Activated naive CD4-positive, alpha-beta T cell treated with anti-CD3 and anti-CD28 coated beads, Interleukin-2, amount 10 ng/mL, durations not matched to agents 7 days and 5 days (primary cell): ENCODE data around the gene KNDC1.

Source experiments
- CTCF ChIA-PET: fragments of 350-600 bp; sonication (Branson Sonifier 250); formaldehyde crosslinking; loops from one replicate; lab custom pipeline; 2021; ENCODE audit warnings: antibody characterized with exemption; lab: Charles Lee
- DNase-seq: peaks from one replicate; pipeline ENCODE4 v3.0.0-alpha.2; 2020
- H3K27ac Mint-ChIP-seq: one replicate; pipeline ENCODE4 v1.8.0; 2021; ENCODE audit warnings: mild to moderate bottlenecking, moderate library complexity, mixed read lengths
- H3K27me3 Mint-ChIP-seq: one replicate; pipeline ENCODE4 v1.8.0; 2021; ENCODE audit warnings: mild to moderate bottlenecking, mixed read lengths
- H3K36me3 Mint-ChIP-seq: one replicate; pipeline ENCODE4 v1.8.0; 2021; ENCODE audit warnings: mixed read lengths
- H3K4me1 Mint-ChIP-seq: one replicate; pipeline ENCODE4 v1.8.0; 2021; ENCODE audit warnings: mixed read lengths
- H3K4me3 Mint-ChIP-seq: one replicate; pipeline ENCODE4 v1.8.0; 2021; ENCODE audit warnings: mild to moderate bottlenecking, moderate library complexity, mixed read lengths
- H3K9me3 Mint-ChIP-seq: one replicate; pipeline ENCODE4 v1.8.0; 2021; ENCODE audit warnings: mixed read lengths

KNDC1 gene

DNA sequence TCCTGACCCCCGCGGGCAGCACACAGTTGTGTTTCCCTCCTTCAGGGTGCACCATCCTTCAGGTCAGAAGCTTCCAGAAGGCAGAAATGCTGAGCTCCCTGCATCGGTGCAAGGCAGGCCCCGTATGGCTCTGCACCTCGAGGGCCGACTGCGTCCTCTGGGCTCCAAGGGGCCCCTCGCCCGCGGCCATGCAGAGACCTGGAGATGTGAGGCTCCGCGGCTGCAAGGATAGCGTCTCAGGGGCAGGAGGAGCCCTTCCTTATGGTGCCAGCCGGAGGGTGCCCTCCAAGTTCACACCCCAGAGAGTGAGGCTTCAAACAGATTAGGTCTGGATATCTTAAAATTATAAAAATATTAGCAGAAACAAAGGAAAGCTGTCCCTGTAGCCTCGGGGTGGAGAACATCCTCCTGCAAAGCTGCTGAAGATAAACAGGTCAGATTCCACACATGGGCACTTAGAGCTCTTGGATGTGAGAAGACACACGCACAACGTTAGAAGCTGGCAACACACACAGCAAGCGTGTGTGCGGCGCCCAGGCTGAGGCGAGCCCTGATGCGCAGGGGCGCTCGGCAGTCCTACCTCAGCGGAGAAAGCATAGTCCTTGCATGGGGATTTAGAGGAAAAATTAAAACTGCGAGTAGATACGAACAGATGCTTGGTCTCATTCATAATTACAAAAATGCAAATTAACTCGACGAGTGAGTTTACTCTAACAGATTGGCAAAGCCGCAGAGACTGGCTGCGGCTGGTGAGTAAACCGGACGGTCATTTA is 20.4 kb downstream of the KNDC1 start:
- Mint-ChIP-seq H3K36me3 (peaks cover 2% of the 10 kb centered on the region), H3K9me3 (peaks cover 32% of the 10 kb centered on the region), H3K4me1 (no peaks in the 10 kb centered on the region), H3K4me3 (no peak overlapping the region), H3K27ac (no peak overlapping the region), H3K27me3 (no peaks in the 10 kb centered on the region)
- DNase-seq: no peak
- CTCF ChIA-PET: no interaction called here

GRCh38 chr10:133180965-133181639 is 21.1 kb downstream of the KNDC1 start:
- Mint-ChIP-seq H3K27me3 (no peaks in the 10 kb centered on the region), H3K9me3 (peaks cover 30% of the 10 kb centered on the region), H3K4me1 (no peaks in the 10 kb centered on the region), H3K36me3 (peaks cover 2% of the 10 kb centered on the region), H3K27ac (no peak overlapping the region), H3K4me3 (no peak overlapping the region)
- DNase-seq: no peak
- CTCF ChIA-PET: no interaction called here

DNA sequence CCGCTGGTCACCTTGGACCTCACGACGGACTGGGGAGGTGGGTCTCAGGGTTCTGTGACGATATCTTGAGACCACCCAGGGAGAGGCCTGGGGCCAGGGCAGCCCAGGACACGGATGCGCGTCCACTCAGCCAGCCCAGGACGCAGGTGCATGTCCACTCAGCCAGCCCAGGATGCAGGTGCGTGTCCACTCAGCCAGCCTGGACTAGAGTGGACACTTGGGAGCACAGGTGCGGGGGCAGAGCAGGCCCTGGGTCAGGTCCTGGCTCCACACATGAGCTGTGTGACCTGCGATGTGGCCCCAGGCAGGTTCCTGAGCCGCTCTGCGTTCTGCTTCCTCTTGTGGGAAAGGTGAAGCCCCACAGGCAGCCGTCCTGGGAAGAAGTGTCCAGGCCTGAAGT is 22.2 kb downstream of the KNDC1 start:
- Mint-ChIP-seq H3K9me3 (peaks cover 22% of the 10 kb centered on the region), H3K36me3 (peaks cover 2% of the 10 kb centered on the region), H3K27me3 (no peaks in the 10 kb centered on the region), H3K4me3 (no peak overlapping the region), H3K27ac (no peak overlapping the region), H3K4me1 (no peaks in the 10 kb centered on the region)
- CTCF ChIA-PET: no interaction called here
- no peak for DNase-seq

DNA sequence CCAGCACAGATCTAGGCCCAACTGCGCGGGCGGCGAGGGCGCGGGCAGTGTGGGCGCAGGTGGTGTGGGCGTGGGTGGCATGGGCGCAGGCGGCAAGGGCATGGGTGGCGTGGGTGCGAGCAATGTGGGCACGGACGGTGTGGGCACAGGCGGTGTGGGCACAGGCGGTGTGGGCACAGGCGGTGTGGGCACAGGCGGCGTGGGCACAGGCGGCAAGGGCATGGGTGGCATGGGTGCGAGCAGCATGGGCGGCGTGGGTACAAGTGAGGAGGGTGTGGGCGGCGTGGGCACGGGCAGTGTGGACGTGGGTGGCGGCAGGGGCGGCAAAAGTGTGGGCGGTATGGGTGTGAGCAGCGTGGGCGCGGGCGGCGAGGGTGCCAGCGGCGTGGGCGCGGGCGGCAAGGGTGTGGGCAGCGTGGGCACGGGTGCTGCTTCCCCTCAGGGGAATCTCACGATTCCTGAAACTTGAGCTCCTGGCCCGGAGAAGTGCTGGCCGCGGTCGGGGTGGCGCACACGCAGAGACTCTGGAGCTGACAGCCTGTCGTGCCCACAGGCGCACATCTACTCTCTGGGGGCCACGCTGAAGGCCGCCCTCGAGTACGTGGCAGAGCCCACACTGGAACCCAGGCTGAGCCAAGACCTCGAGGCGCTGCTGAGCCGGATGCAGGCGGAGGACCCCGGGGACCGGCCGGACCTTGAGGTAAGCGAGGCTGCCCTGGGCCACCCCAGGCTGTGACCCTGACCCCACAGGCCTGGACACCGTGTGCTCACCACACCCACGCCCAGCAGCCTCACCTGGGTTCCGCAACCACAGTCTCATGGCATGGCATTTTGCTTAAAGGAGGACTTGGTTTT is 23.0 kb downstream of the KNDC1 start:
- no peak overlapping the region for H3K4me3 Mint-ChIP-seq
- H3K27ac Mint-ChIP-seq: no peak overlapping the region
- H3K27me3 Mint-ChIP-seq: no peaks in the 10 kb centered on the region
- peaks cover 13% of the 10 kb centered on the region for H3K9me3 Mint-ChIP-seq
- no peaks in the 10 kb centered on the region for H3K36me3 Mint-ChIP-seq
- CTCF ChIA-PET: no interaction called here
- DNase-seq: no peak
- no peaks in the 10 kb centered on the region for H3K4me1 Mint-ChIP-seq

DNA sequence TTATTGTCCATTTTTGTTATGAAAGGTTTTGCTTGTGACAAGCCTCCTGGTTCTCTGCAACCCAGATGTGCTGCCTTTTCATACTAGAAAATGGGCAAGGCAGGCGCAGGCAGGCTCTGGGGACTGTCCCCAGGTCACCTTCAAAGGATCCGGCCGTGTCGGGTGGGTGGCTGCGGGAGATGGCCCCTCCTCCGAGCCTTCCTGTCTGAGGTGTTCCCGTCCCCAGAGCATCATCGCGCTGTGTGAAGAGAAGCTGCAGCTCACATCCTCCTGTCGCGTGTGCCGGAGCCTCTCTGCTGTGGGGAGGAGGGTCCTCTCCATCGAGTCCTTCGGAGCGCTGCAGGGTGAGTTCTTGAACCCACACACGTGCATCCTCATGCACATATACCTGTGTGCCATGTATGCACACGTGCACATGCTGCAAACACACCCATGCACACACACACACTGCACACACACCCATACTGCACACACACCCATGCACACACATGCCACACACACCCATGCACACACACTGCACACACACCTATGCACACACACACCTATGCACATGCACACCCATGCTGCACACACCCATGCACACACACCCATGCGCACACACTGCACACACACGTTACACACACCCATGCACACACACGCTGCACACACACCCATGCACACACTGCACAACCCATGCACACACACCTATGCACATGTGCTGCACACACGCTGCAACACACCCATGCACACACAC is 23.8 kb downstream of the KNDC1 start:
- Mint-ChIP-seq H3K36me3 (no peaks in the 10 kb centered on the region), H3K4me3 (no peak overlapping the region), H3K4me1 (no peaks in the 10 kb centered on the region), H3K27ac (no peak overlapping the region), H3K9me3 (peaks cover 11% of the 10 kb centered on the region), H3K27me3 (no peaks in the 10 kb centered on the region)
- DNase-seq: no peak
- CTCF ChIA-PET: no interaction called here

GRCh38 chr10:133184591-133185244 is 24.7 kb downstream of the KNDC1 start:
- H3K4me3 Mint-ChIP-seq: no peak overlapping the region
- H3K4me1 Mint-ChIP-seq: no peaks in the 10 kb centered on the region
- CTCF ChIA-PET: no interaction called here
- no peaks in the 10 kb centered on the region for H3K36me3 Mint-ChIP-seq
- no peaks in the 10 kb centered on the region for H3K27me3 Mint-ChIP-seq
- DNase-seq: no peak
- no peak overlapping the region for H3K27ac Mint-ChIP-seq
- peaks cover 8% of the 10 kb centered on the region for H3K9me3 Mint-ChIP-seq

- Mint-ChIP-seq H3K4me3 (no peak overlapping the region), H3K4me1 (no peaks in the 10 kb centered on the region), H3K27me3 (no peaks in the 10 kb centered on the region), H3K27ac (no peak overlapping the region), H3K36me3 (no peaks in the 10 kb centered on the region), H3K9me3 (peaks cover 8% of the 10 kb centered on the region)
- CTCF ChIA-PET: no interaction called here
- no peak for DNase-seq
Measured at GRCh38 chr10:133185421-133185820, 25.4 kb downstream of the KNDC1 start.

GRCh38 chr10:133185916-133186315 is 25.9 kb downstream of the KNDC1 start:
- H3K27me3 Mint-ChIP-seq: no peaks in the 10 kb centered on the region
- CTCF ChIA-PET: no interaction called here
- no peaks in the 10 kb centered on the region for H3K36me3 Mint-ChIP-seq
- H3K9me3 Mint-ChIP-seq: peaks cover 8% of the 10 kb centered on the region
- no peak overlapping the region for H3K4me3 Mint-ChIP-seq
- no peak for DNase-seq
- H3K4me1 Mint-ChIP-seq: no peaks in the 10 kb centered on the region
- no peak overlapping the region for H3K27ac Mint-ChIP-seq

- no peak overlapping the region for H3K27ac Mint-ChIP-seq
- H3K36me3 Mint-ChIP-seq: no peaks in the 10 kb centered on the region
- no peak for DNase-seq
- H3K9me3 Mint-ChIP-seq: peaks cover 8% of the 10 kb centered on the region
- H3K4me3 Mint-ChIP-seq: no peak overlapping the region
- H3K27me3 Mint-ChIP-seq: no peaks in the 10 kb centered on the region
- CTCF ChIA-PET: no interaction called here
- no peaks in the 10 kb centered on the region for H3K4me1 Mint-ChIP-seq
Measured at GRCh38 chr10:133186416-133187090, 26.5 kb downstream of the KNDC1 start.

DNA sequence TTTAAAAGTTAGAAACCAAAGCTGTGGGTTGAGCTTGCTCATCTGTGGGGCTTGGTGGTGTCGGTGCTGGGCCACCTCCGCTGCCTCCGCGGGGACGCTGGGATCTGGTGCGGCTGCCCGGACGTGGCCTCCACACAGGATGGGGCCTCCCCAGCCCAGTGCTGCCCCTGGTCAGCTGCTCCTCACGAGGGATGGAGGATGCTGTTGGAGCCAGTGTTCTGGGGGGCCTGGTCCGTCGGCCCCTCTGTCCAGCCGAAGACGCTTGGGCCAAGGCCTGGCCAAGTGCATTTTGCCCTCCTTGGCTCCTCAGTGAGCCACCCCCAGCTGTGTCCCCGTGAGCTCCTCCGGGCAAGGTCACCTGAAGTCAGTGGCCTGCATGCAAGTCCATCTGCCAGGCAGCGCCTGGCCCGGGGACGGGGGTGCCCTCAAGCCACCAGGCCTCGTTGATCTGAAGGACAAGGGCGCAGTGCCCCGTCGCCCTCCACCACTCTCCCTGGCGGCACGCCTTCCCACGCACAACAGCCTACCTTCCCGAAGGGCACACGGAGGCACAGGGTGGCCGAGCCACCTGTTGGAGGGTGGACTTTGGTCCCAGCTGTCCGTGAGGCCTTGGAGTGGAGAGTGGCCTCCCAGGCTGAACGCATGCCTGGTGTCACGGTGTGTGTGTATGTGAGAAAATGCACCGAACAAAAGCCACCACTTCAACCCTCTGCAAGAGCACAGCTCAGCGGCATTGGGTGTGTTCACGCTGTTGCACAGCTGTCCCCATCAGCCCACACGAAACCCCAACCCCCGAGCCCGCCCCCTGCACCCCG is 27.3 kb downstream of the KNDC1 start:
- H3K4me3 Mint-ChIP-seq: no peak overlapping the region
- no peaks in the 10 kb centered on the region for H3K36me3 Mint-ChIP-seq
- CTCF ChIA-PET: no interaction called here
- no peaks in the 10 kb centered on the region for H3K4me1 Mint-ChIP-seq
- no peak overlapping the region for H3K27ac Mint-ChIP-seq
- H3K27me3 Mint-ChIP-seq: no peaks in the 10 kb centered on the region
- peaks cover 8% of the 10 kb centered on the region for H3K9me3 Mint-ChIP-seq
- no peak for DNase-seq

DNA sequence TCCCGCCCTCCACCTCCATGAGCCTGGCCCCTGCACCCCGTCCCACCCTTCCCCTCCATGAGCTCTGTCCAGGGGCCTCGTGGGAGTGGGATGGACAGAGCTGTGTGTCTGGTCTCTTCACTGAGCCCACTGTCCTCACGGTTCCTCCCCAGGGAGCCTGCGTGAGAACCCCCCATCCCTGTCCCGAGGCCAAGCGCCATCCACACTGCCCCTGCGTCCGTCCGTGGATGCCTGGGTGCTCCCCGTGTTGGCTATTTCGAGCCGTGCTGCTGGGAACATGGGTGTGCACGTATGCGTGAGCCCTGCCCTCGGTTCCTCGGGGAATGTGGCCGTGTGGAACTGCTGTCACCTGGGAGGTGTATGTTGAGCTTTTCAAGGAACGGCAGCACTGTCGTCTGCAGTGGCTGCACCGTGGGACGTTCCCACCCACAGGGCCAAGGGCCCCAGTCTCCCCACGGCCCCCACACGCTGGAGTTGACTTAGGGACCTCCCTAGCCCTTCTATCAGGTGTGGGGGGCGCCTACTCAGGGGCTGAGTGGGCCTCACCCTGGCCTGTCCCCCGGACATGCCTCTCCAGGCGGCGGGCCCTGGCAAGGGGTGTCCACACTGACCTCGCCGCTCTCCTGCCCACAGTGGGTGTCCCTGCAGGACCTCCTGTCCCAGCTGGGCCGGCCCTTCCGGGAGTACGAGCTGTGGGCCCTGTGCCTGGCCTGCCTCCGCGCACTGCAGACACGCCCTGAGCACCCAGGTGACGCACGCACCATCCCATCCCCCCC is 28.1 kb downstream of the KNDC1 start:
- Mint-ChIP-seq H3K27ac (no peak overlapping the region), H3K4me3 (no peak overlapping the region), H3K36me3 (no peaks in the 10 kb centered on the region), H3K4me1 (no peaks in the 10 kb centered on the region), H3K9me3 (peaks cover 8% of the 10 kb centered on the region), H3K27me3 (no peaks in the 10 kb centered on the region)
- DNase-seq: no peak
- CTCF ChIA-PET: interaction anchor here (1.0 kb wide), 1 partner anchor 45 kb away, joined by 3 read pairs; no protein-coding TSS in a partner anchor

GRCh38 chr10:133189256-133189655 is 29.2 kb downstream of the KNDC1 start:
- H3K36me3 Mint-ChIP-seq: no peaks in the 10 kb centered on the region
- DNase-seq: no peak
- CTCF ChIA-PET: no interaction called here
- H3K4me1 Mint-ChIP-seq: no peaks in the 10 kb centered on the region
- no peak overlapping the region for H3K4me3 Mint-ChIP-seq
- no peak overlapping the region for H3K27ac Mint-ChIP-seq
- H3K9me3 Mint-ChIP-seq: peaks cover 5% of the 10 kb centered on the region
- H3K27me3 Mint-ChIP-seq: no peaks in the 10 kb centered on the region
